ENCODE results near the gene GEMIN8. TPM values are rescaled to one million over a fixed set of nuclear protein-coding genes. Genes with fewer than 3 reads are reported as not detected.

GEMIN8 gene
- total RNA-seq, 2 experiments from 2014 or later: 10.2 to 11.1 TPM

GRCh38 chrX:14014526-14014925 is 15.2 kb downstream of the GEMIN8 start:
- intact Hi-C loops (cut with DNase I, micrococcal nuclease): no loop called here
- H3K36me3 ChIP-seq (ENCODE audit: insufficient read depth, low read length): peaks cover 16% of the 10 kb centered on the region
- Mint-ChIP-seq H3K36me3 (ENCODE audit: low read depth) (peaks cover 67% of the 10 kb centered on the region), H3K4me3 (no peak overlapping the region), H3K27me3 (no peaks in the 10 kb centered on the region), H3K27ac (no peak overlapping the region), H3K4me1 (ENCODE audit: low read depth) (no peaks in the 10 kb centered on the region), H3K9me3 (no peaks in the 10 kb centered on the region)
- no peaks in the 10 kb centered on the region for H3K27me3 ChIP-seq (ENCODE audit: control insufficient read depth in 1 of 2, insufficient read depth in 2 of 2, low read length in 2 of 2)
- TF ChIP-seq CTCF (IDR thresholded peaks at IDR 0.05): no peak
- ATAC-seq (ENCODE audit: poor library complexity) (no peak), DNase-seq (no peak)
- H3K4me1 ChIP-seq (ENCODE audit: insufficient read depth, low read length): no peaks in the 10 kb centered on the region
- no peaks in the 10 kb centered on the region for H3K9me3 ChIP-seq (ENCODE audit: control insufficient read depth in 1 of 2, insufficient read depth in 1 of 2, low read length in 2 of 2)
- no peak overlapping the region for H3K4me3 ChIP-seq (ENCODE audit: low read length)
- ChIA-PET CTCF (no interaction called here), POLR2A (no interaction called here)
- H3K27ac ChIP-seq (ENCODE audit: low read depth in 1 of 2, low read length in 2 of 2): no peak overlapping the region

DNA sequence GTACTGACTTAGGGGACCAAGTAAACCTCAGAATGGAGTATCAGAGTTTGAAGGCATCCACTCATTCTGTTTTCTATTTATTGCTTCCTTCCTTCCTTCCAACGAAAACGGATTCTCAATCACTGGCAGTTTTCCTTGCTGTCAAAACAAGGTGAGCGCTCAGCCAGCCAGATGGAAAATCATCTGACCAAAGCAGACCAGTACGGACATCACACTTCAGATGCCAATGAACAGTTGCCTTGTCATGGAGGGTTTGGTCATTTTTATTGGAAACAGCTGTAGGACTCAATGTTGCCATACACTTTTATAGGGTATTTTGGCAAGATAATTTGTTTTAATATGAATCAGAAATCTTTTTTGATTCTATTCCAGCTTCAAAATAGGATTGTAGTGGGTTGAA is 16.6 kb downstream of the GEMIN8 start:
- POLR2A ChIA-PET: no interaction called here
- no peak for TF ChIP-seq CTCF (IDR thresholded peaks at IDR 0.05)
- Histone ChIP-seq H3K36me3 (ENCODE audit: insufficient read depth, low read length) (peaks cover 14% of the 10 kb centered on the region), H3K4me1 (ENCODE audit: insufficient read depth, low read length) (no peaks in the 10 kb centered on the region), H3K4me3 (ENCODE audit: low read length) (no peak overlapping the region), H3K27me3 (ENCODE audit: control insufficient read depth in 1 of 2, insufficient read depth in 2 of 2, low read length in 2 of 2) (no peaks in the 10 kb centered on the region), H3K27ac (ENCODE audit: low read depth in 1 of 2, low read length in 2 of 2) (no peak overlapping the region), H3K9me3 (ENCODE audit: control insufficient read depth in 1 of 2, insufficient read depth in 1 of 2, low read length in 2 of 2) (no peaks in the 10 kb centered on the region)
- no peak for DNase-seq
- Mint-ChIP-seq H3K9me3 (no peaks in the 10 kb centered on the region), H3K4me3 (no peak overlapping the region), H3K36me3 (ENCODE audit: low read depth) (peaks cover 66% of the 10 kb centered on the region), H3K27me3 (no peaks in the 10 kb centered on the region), H3K4me1 (ENCODE audit: low read depth) (no peaks in the 10 kb centered on the region), H3K27ac (no peak overlapping the region)
- intact Hi-C loops (cut with DNase I, micrococcal nuclease): no loop called here
- CTCF ChIA-PET: no interaction called here
- no peak for ATAC-seq (ENCODE audit: poor library complexity)

GRCh38 chrX:14010566-14010965 is 19.1 kb downstream of the GEMIN8 start:
- peaks cover 16% of the 10 kb centered on the region for H3K36me3 ChIP-seq (ENCODE audit: insufficient read depth, low read length)
- POLR2A ChIA-PET: no interaction called here
- no peaks in the 10 kb centered on the region for H3K27me3 ChIP-seq (ENCODE audit: control insufficient read depth in 1 of 2, insufficient read depth in 2 of 2, low read length in 2 of 2)
- H3K9me3 Mint-ChIP-seq: no peaks in the 10 kb centered on the region
- no peak overlapping the region for H3K27ac ChIP-seq (ENCODE audit: low read depth in 1 of 2, low read length in 2 of 2)
- H3K4me3 ChIP-seq (ENCODE audit: low read length): no peak overlapping the region
- no peak for TF ChIP-seq CTCF (IDR thresholded peaks at IDR 0.05)
- intact Hi-C loops (cut with DNase I, micrococcal nuclease): no loop called here
- no peaks in the 10 kb centered on the region for H3K9me3 ChIP-seq (ENCODE audit: control insufficient read depth in 1 of 2, insufficient read depth in 1 of 2, low read length in 2 of 2)
- H3K27ac Mint-ChIP-seq: no peak overlapping the region
- H3K4me3 Mint-ChIP-seq: no peak overlapping the region
- CTCF ChIA-PET: interaction anchor here (0.6 kb wide), 1 partner anchor 429 kb away, joined by 3 read pairs; no protein-coding TSS in a partner anchor
- peaks cover 63% of the 10 kb centered on the region for H3K36me3 Mint-ChIP-seq (ENCODE audit: low read depth)
- ATAC-seq (ENCODE audit: poor library complexity) (no peak), DNase-seq (no peak)
- H3K4me1 ChIP-seq (ENCODE audit: insufficient read depth, low read length): no peaks in the 10 kb centered on the region
- no peaks in the 10 kb centered on the region for H3K27me3 Mint-ChIP-seq
- no peaks in the 10 kb centered on the region for H3K4me1 Mint-ChIP-seq (ENCODE audit: low read depth)

Data from CD4-positive, alpha-beta T cell (primary cell).